SK-N-SH treated with all-trans-retinoic acid at 6 μM for 48 hours (cell line): Measurements from ENCODE around the gene CCNE1.

Experiments used
- ATAC-seq: fragments of 200-7000 bp; cut with Tn5 transposase; 3 replicates; pipeline ENCODE4 v1.9.1; 2020; ENCODE audit warnings: mild to moderate bottlenecking, moderate library complexity
- BACH2 ChIP-seq: fragments of 250-450 bp; sonication (Bioruptor Pico); IDR thresholded peaks from 2 replicates; pipeline ENCODE4 v1.9.0; 2021; ENCODE audit warnings: mild to moderate bottlenecking, borderline replicate concordance
- ESRRG ChIP-seq: fragments of 250-450 bp; sonication (Bioruptor Pico); IDR thresholded peaks from 2 replicates; pipeline ENCODE4 v1.6.1; 2021; ENCODE audit warnings: mild to moderate bottlenecking
- GLIS3 ChIP-seq: fragments of 250-450 bp; sonication (Bioruptor Pico); IDR thresholded peaks from 2 replicates; pipeline ENCODE4 v1.5.0; 2020; ENCODE audit warnings: mild to moderate bottlenecking, moderate library complexity
- ISL1 ChIP-seq: fragments of 250-450 bp; sonication (Bioruptor Pico); IDR thresholded peaks from 2 replicates; pipeline ENCODE4 v2.1.2; 2022; ENCODE audit warnings: mild to moderate bottlenecking, moderate library complexity
- OSR1 ChIP-seq: fragments of 250-450 bp; sonication (Bioruptor Pico); IDR thresholded peaks from 2 replicates; pipeline ENCODE4 v1.8.0; 2022; ENCODE audit warnings: moderate library complexity, mild to moderate bottlenecking, inconsistent platforms
- ZC3H10 ChIP-seq: fragments of 250-450 bp; sonication (Bioruptor Pico); IDR thresholded peaks from 2 replicates; pipeline ENCODE4 v1.5.1; 2021; ENCODE audit warnings: mild to moderate bottlenecking, moderate library complexity
- ZFP3 ChIP-seq: fragments of 250-450 bp; sonication (Bioruptor Pico); IDR thresholded peaks from 2 replicates; pipeline ENCODE4 v1.5.0; 2020; ENCODE audit warnings: mild to moderate bottlenecking, moderate library complexity
- ZFP30 ChIP-seq: fragments of 450-650 bp; formaldehyde crosslinking; IDR thresholded peaks from 2 replicates; pipeline ENCODE4 v1.5.0; 2022; ENCODE audit warnings: mild to moderate bottlenecking, moderate library complexity
- ZNF70 ChIP-seq: fragments of 450-650 bp; formaldehyde crosslinking; IDR thresholded peaks from 2 replicates; pipeline ENCODE4 v1.5.0; 2020; ENCODE audit warnings: mild to moderate bottlenecking, moderate library complexity

Gene CCNE1

GRCh38 chr19:29872224-29872731 is 60.5 kb downstream of the CCNE1 start:
- ATAC-seq: no peak
- no peak for TF ChIP-seq ESRRG (CRISPR knock-in tag)
- no peak for TF ChIP-seq ISL1 (CRISPR knock-in tag)
- no peak for TF ChIP-seq ZC3H10 (CRISPR knock-in tag)
- no peak for TF ChIP-seq ZFP30
- no peak for TF ChIP-seq BACH2 (CRISPR knock-in tag)
- TF ChIP-seq ZNF70 (CRISPR knock-in tag): no peak
- TF ChIP-seq GLIS3 (CRISPR knock-in tag): no peak
- no peak for TF ChIP-seq OSR1 (CRISPR knock-in tag)
- TF ChIP-seq, all 23 proteins: peak for 0

- TF ChIP-seq ZFP3 (CRISPR knock-in tag): peak; percentile 24; the same call in 1 of the 2 replicates
- TF ChIP-seq ISL1 (CRISPR knock-in tag): no peak
Observed at GRCh38 chr19:29873024-29873800, 61.4 kb downstream of the CCNE1 start.

More at GRCh38 chr19:29873024-29873800, 61.4 kb downstream of the CCNE1 start:
- ATAC-seq: peak; percentile 96
